HG03342 (cell line): ENCODE data around the gene ZNF581.

Source experiments
- ATAC-seq: cut with Tn5 transposase; IDR thresholded peaks from one replicate; pipeline ENCODE4 v1.9.1; 2021; ENCODE audit warnings: mild to moderate bottlenecking, moderate library complexity; ENCODE audit not compliant: unreplicated experiment

The ZNF581 gene

DNA sequence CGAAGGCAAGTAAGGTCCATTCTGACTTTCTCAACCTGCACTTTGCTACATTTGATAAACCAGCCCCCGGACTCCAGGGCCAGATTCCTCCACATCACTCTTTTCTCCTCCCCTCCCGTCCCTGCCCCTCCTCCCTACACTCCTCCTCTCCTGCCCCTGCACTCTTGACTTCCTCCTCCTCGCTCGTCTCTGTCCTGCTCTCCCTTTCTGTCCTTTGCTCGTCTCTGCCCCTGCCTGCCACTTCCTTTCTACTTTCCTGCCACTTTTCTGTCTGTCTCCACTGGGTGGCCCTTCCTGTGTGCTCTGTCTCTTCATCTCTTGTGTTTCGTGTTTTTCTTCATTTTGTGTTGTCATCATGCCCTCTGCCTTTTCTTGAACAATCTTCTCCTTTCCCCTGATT, 18.4 kb downstream of the ZNF581 start:
- no peak for ATAC-seq

DNA sequence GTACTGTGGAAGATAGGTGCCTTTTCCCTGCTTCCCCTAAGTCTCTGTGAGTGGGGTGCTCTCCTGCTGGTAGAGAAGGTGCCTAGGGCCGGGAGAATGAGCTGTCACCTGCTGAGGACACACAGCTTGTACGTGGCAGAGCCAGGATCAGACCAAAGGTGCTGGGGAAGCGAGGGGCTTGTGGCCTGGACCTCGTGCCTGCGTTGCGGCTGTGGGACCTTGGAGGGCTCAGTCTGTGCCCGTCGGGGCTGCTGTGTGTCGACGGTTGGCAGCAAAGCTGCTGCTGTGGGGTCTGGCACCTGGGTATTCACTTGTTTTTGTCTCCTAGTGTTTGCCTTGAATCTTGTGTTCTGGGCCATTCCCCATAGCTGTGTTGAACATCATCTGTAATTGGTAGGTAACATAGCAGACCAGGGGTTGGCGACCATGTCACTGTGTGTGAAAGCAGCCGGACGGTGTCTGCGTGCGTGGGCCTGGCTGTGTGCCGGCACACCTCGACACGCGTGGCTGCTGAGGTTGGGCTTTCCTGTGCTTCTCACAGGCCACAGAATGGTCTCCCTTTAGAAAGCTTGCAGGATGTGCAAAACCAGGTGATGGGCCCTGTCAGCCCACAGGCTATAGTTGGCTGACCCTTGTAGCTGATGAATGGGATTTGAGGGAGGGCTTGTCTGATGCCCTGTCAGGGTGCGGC, 20.5 kb downstream of the ZNF581 start:
- ATAC-seq: no peak

DNA sequence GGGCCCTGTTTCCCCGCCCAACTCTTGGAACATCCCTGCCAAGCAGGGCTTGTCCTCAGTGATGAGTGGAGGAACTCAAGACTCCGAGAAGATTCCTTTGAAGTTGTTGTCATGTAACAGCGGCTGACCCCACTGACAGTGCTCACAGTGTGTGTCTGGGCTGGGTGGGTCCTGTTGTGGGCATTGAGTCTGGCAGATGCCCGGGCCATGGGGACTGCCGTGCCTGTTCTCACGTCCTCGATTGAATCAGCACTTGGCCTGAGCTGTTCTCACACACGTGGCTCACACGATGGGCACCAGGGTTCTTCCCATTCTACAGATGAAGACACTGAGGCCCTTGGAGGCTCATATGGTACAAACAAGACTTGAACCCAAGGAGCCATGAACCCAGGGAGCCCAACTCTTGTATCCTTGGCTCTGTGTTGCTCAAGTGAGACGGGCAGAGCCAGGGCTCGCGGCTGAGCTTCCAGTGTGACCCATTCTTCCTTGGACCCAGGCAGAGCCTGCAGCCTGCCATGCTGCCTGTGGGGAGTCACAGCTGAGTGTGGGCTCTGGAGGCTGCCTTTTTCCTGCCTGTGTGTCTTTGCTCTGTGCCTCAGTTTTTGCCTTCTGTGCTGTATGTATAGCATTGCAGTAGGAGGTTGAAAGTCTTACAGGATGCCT, 23.0 kb downstream of the ZNF581 start:
- no peak for ATAC-seq

DNA sequence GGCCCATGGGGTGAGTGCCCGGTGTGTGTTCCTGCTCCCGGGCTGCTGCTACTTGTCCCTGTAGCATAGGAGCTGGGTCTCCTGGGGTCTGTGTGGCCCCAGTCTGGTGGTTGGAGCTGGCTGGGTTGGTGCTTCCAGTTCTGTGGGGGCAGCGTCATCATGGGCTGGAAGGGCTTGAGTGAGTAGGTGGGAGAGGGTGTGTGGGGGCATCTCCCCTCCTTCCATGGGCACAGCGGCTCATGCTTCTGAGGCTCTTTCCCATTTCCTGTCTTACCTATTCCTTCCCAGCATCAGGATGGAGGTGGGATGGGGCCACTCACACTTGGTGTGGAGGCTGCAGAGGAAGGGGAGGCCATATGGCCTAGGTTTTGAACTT, 23.5 kb downstream of the ZNF581 start:
- ATAC-seq: no peak

DNA sequence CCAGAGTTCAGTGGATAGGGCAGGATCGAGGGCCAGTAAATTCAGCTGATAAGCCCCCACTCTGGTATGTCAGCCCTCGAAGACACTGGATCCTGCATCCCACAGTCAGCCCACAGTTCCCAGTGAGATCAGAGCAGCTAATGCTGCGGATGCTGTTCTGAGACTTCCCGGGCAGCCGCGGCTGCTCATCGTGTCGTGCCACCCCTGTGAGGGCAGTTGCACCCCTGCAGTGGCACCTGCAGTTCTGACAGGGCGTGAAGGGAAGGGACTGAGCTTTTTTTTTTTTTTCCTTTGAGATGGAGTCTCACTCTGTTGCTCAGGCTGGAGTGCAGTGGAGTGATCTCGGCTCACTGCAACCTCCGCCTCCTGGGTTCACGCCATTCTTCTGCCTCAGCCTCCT, 24.1 kb downstream of the ZNF581 start:
- ATAC-seq: no peak

DNA sequence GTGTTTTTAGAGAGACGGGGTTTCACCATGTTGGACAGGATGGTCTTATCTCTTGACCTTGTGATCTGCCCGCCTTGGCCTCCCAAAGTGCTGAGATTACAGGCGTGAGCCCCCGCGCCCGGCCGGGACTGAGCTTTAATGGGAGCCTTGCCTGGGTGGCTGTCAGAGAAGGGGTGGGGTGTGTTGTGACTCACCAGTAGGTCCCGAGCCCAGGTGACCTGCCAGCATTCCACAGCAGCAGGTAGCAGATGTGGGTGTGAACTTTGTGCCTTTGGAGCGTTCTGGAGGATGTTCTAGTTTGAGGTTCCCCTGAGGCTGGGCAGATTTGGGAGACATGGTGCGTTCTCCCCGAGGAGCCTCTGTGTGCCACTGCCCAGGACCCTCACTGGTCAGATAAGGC, 24.5 kb downstream of the ZNF581 start:
- no peak for ATAC-seq

DNA sequence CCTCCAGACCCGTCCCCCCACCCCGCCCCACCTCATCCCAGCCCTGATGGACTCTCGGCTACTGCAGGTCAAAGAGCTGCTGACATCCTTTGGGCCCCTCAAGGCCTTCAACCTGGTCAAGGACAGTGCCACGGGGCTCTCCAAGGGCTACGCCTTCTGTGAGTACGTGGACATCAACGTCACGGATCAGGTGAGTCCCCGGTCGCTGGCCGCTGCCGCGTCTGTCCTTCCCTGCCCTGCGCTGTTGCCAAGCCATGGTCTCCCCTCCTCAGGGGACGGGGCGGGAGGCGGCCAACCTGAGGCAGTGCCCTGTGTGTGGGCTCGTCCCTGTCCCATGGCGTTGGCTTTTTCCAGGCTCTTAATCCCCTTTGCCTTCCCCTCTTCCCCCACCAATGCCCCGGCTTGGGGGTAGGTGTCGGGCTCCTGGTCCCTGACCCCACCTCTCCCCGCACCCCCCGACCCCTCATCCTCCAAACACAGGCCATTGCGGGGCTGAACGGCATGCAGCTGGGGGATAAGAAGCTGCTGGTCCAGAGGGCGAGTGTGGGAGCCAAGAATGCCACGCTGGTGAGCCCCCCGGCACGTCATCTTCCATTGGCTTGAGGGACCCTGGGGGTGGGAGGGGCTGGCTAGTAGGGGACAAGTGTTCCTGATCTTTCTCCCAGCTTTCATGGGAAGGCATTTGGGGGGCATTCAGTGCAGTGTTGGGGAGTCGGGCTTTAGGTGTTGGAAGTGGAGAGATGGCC, 25.3 kb downstream of the ZNF581 start:
- no peak for ATAC-seq

DNA sequence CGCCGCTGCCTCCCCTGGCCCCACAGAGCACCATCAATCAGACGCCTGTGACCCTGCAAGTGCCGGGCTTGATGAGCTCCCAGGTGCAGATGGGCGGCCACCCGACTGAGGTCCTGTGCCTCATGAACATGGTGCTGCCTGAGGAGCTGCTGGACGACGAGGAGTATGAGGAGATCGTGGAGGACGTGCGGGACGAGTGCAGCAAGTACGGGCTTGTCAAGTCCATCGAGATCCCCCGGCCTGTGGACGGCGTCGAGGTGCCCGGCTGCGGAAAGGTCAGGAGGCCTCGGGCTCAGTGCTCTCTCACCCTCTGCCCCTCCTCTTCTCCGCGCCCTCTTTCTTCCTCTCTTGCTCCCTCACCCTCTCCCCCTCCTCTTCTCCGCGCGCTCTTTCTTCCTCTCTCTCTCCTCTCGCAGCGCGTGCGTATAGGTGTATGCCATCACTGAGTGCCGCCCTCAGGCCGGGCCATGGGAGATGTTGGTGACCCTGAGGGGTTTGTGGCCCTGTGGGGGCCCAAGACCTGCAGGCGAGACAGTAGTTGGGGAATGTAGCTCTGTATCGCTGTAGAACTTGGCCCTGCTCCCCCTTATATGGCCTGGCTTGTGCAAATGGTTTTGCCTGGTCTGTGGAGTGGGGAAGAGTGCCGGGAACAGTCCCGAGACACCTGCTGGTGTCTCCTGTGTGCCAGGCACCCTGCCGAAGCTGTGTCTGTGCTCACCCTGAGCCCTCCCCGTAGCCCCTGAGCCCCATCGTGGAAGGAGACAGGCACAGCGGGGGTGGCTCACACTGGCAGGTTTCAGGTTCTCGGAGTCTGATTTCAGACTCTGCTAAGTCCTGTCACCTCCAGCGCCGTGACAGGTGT, 26.2 kb downstream of the ZNF581 start:
- ATAC-seq: no peak

DNA sequence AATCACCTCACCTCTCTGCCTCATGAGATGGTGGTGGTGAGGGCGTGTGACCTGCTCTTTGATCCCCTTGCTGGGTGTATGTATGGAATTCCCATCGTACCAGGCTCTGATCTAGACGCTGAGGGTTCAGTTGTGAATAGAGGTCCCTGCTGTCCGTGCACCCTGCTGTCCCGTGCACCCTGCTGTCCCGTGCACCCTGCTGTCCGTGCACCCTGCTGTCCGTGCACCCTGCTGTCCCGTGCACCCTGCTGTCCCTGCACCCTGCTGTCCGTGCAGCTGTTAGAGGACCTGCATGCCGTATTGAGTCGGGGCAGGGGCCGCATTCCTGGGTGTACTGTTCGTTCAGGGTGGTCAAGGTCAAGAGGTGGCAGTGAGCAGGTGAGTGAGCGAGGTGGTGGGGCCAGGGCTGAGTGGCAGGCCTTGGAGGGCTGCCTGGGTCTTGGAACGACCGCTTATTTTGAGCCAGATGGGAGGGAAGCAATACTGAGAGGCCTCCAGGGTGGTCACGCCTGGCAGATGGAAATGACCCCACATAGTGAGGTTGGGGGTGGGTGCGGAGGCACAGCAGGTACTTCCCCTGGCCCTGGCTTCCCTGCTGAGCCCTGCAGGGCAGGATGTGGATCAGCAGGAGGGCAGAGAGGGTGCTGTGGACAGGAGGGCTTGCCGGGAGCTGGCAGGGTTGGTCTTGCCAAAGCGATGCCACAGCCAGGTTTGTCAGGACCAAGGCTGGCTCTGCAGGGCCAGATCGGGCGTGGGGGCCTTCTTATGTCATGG, 27.0 kb downstream of the ZNF581 start:
- ATAC-seq: no peak

DNA sequence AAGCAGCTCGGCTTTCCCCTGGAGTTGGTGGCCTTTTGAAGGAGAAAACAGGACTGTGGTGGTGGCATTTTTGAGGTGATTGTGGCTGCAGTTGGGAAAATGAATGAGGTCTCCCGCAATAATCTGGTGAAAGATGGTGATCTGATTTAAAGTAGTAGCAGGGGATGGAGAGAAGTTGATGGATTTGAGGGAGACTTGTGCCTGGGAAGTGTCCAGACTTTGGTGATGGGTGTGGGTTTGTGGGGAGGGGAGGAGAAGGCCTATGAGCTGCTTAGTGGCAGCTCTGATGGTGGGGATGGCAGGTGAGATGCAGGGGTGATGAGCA, 27.6 kb downstream of the ZNF581 start:
- no peak for ATAC-seq

DNA sequence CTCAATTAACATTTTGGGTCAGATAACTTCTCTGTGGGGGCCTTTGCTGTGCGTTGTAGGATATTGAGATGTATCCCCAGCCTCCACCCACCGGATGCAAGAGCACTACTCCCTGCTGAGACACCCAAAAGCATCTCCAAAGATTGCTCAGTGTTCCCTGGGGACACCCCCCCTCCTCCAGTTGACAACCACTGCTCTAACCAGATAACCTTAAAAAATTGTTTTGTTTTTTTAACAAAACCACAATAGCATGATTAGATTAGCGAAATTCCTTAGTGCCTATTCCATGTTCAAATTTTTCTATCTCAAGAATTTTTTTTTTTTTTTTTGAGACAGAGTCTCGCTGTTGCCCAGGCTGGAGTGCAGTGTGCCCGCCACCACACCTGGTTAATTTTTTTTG, 29.0 kb downstream of the ZNF581 start:
- ATAC-seq: no peak

DNA sequence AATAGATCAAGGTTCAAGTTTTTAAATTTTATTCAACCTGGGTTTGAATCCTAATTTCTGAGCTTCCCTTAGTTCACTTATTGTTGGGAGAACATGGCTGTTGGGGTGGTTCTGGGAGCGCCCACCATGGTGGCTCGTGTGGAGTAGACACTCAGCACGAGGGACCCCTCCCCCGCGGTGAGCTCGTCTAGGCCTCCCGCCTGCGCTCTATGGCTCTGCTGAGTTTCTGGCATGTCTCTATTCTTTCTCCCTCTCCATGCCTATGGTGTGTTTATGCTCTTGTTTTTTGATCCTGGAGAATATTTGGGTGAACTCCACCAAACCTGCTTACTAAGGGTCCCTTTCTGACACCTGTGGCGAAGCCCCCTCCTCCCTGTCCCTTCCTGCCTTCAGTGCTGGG, 30.0 kb downstream of the ZNF581 start:
- no peak for ATAC-seq

DNA sequence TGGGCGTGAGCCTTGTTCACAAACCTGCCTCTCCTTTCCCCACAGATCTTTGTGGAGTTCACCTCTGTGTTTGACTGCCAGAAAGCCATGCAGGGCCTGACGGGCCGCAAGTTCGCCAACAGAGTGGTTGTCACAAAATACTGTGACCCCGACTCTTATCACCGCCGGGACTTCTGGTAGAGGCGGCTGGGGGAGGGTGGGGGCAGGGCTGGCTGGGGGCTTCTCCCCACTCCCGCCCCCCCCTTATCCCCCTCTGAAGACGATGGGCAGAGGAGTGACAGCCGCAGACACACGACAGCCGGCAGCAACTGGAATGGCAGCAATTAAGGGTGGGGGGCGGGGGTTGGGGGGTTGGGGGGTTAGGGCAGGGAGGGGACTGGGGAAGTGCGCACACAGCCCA, 30.4 kb downstream of the ZNF581 start:
- no peak for ATAC-seq

DNA sequence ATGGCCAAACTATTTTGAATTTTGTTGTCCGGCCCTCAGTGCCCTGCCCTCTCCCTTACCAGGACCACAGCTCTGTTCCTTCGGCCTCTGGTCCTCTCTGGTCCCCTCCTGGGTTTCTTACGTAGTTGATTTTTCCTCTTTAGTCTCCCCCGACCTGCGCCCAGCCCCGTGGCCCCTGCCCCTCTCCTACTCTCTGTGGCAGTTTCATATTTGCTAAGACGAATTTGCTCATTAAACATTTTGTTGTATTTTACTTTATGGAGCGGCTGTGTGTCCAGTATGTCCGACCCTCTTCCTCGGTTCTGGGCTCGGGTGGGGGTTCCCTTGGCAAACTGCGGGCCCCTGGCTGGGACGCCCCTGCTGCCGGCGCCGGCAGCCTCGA, 31.0 kb downstream of the ZNF581 start:
- ATAC-seq: no peak

DNA sequence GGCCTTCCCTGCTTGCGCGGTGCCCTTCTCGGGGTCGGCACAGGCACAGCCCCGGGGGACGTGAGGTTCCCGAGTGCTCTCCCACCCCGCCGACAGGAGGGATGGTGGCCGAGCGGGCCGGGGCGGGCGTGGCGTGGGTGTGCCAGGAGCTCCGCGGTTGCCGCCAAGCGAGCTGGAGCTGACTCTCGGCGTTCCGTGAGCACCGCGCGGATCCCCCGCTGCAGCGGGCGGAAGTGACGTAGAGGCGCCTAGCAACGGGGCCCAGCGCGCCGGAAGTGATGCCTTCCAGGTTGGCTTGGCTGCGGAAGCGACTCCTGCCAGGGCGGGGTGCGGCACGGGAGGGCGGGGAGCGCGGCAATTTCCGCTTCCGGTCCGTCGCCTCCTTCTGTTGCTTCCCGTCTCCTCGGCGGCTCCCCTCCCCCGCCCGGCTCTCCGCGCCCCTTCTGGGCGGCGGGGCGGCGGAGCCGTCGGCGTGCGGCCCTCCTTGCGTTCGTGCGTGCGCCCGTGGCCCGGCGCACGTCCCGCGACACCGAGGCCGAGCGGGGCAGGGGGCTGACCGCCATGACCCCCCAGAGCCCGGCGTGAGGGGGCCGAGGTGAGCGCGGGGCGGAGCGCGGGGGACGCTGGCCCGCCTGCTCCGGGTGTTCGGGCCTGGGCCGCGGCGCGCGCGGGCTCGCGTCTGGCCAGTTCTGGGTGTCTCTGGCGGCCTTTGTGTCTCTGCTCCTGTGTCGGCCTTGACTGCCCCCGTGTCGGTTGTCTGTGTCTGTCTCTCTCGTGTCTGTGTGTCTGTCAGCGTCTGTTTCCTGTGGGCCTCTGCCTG, 31.6 kb downstream of the ZNF581 start, which contains the start of gene EPN1:
Gene EPN1, plus strand, starts transcription at position 386 of the 820 bp plus-strand sequence. CDS start 3,402 bp downstream, outside the sequence.
- ATAC-seq: peak; percentile 67

DNA sequence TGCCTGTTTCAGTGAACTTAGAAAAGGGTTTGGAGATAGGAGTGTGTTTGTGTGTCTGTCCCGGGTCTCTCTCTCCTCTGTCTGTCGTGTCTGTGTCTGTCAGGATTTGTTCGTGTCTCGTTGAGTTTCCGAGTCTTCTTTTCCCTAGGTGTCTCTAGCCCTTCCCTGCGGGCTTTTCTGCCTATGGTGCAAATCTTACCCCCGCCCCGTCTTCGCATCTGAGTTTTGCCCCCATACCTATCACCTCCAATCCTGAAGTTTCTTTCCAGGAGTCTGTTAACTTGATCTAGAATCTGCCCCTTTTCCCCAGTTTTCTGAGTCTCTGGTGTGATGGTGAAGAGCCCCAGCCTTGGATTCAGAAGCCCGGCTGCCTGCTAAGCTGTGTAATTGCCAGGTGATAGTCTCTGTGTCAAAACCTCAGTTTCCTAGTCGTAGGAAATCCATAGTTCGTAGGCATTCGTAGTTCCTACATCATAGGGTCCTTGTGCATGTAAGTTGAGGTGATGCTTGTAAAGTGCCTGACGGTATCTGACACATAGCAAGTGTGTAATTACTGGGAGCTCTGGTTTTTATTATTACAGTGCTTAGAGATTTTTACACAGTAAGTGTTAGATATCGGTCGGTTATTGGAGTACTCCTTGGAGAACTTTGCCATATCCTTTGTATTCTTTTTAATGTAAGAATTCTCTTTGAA, 32.4 kb downstream of the ZNF581 start:
- no peak for ATAC-seq

DNA sequence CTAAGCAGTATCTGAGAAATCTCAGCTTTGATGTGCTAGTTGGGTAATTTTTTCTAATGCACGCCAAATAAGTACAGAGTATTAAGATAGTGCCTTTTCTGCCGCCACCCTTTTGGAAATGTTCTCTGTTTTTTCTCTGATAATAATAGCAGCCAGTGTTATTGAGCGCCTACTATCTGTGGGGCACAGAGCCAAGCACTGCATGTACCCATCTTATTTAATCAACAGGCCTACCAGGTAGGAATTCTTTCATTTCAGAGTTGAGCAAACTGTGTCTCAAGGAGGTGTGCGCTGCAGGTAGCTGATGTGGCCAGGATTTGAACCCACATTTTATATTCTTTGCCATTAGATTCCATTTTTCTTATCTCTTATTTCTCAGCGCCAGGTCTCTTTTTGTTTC, 32.9 kb downstream of the ZNF581 start:
- no peak for ATAC-seq

DNA sequence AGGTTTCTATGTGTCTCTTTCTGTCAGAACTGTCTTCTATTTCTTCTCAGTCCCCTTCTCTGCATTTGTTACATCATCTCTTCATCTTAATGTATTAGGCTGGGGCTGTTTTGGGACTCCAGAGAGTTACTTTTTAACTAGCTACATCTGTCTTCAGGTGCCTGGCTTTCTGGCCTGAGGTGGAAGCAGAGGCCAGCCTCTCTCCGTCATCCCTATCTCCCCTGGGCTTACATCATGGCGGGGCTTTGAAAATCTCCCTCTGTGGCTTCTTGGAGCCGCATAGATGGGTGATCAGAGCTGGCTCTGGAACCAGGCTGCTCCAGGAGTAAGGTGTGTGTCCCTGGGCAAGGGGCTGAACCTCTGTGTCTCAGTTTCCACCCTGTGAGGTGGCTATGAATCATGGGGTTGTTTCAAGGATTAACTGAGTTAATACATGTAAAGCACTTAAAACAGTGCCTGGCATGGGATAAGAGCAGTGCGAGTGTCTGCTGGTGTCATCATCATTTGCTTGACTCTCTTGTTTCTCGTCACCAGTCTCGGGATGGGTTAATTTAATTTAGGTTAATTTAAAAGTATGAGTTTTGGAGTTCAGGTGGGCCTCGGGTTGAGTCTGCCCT, 33.5 kb downstream of the ZNF581 start:
- ATAC-seq: no peak

DNA sequence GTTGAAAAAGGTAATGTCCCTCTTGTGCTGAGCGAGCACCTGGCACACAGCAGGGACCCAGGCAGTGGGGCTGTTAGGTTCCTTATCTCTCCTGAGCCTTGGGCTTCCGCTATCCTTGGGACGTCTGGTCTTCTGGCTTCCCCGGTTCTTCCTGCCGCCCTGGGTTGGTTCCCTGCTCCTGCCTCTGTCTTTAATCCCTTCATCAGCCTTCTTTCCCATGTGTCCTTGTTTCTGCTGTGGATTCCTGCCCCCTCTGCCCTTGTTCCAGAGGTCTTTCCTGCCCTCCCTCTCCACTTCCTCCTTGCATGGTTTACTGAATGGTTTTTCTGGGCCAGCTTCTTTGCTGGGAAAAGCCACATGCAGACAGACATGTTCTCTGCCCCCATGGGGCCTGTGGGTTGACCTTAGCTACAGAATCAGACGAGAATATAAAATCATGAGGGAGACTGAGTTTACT, 34.2 kb downstream of the ZNF581 start:
- no peak for ATAC-seq
